ENCODE results near the gene RIMKLA.

Gene RIMKLA

GRCh38 chr1:42348498-42348897, 32.1 kb upstream of the RIMKLA start:
- H3K27me3 ChIP-seq (ENCODE audit: control insufficient read depth, insufficient read depth, low read length): no peaks in the 10 kb centered on the region
- no peak overlapping the region for H3K4me3 ChIP-seq (ENCODE audit: low read length)
- H3K9me3 ChIP-seq (ENCODE audit: control insufficient read depth, low read depth, low read length): no peaks in the 10 kb centered on the region
- no peaks in the 10 kb centered on the region for H3K4me1 ChIP-seq (ENCODE audit: control insufficient read depth, low read depth, low read length)
- H3K36me3 ChIP-seq (ENCODE audit: control insufficient read depth, low read depth, low read length): no peaks in the 10 kb centered on the region
- H3K27ac ChIP-seq (ENCODE audit: low read length): no peak overlapping the region
- no peak overlapping the region for H3K9ac ChIP-seq (ENCODE audit: low read length)

GRCh38 chr1:42350086-42350485, 30.5 kb upstream of the RIMKLA start:
- Histone ChIP-seq H3K9me3 (ENCODE audit: control insufficient read depth, low read depth, low read length) (no peaks in the 10 kb centered on the region), H3K9ac (ENCODE audit: low read length) (no peak overlapping the region), H3K27me3 (ENCODE audit: control insufficient read depth, insufficient read depth, low read length) (no peaks in the 10 kb centered on the region), H3K4me3 (ENCODE audit: low read length) (no peak overlapping the region), H3K4me1 (ENCODE audit: control insufficient read depth, low read depth, low read length) (no peaks in the 10 kb centered on the region), H3K36me3 (ENCODE audit: control insufficient read depth, low read depth, low read length) (no peaks in the 10 kb centered on the region), H3K27ac (ENCODE audit: low read length) (no peak overlapping the region)

- H3K27me3 ChIP-seq (ENCODE audit: control insufficient read depth, insufficient read depth, low read length): no peaks in the 10 kb centered on the region
- H3K27ac ChIP-seq (ENCODE audit: low read length): no peak overlapping the region
- H3K36me3 ChIP-seq (ENCODE audit: control insufficient read depth, low read depth, low read length): no peaks in the 10 kb centered on the region
- no peak overlapping the region for H3K9ac ChIP-seq (ENCODE audit: low read length)
- H3K9me3 ChIP-seq (ENCODE audit: control insufficient read depth, low read depth, low read length): no peaks in the 10 kb centered on the region
- H3K4me1 ChIP-seq (ENCODE audit: control insufficient read depth, low read depth, low read length): no peaks in the 10 kb centered on the region
- no peak overlapping the region for H3K4me3 ChIP-seq (ENCODE audit: low read length)
Measured at GRCh38 chr1:42358791-42359190, 21.8 kb upstream of the RIMKLA start.

- no peak overlapping the region for H3K4me3 ChIP-seq (ENCODE audit: low read length)
- no peaks in the 10 kb centered on the region for H3K36me3 ChIP-seq (ENCODE audit: control insufficient read depth, low read depth, low read length)
- H3K9me3 ChIP-seq (ENCODE audit: control insufficient read depth, low read depth, low read length): no peaks in the 10 kb centered on the region
- no peaks in the 10 kb centered on the region for H3K27me3 ChIP-seq (ENCODE audit: control insufficient read depth, insufficient read depth, low read length)
- H3K27ac ChIP-seq (ENCODE audit: low read length): no peak overlapping the region
- no peaks in the 10 kb centered on the region for H3K4me1 ChIP-seq (ENCODE audit: control insufficient read depth, low read depth, low read length)
- no peak overlapping the region for H3K9ac ChIP-seq (ENCODE audit: low read length)
Measured at GRCh38 chr1:42359466-42359865, 21.1 kb upstream of the RIMKLA start.

GRCh38 chr1:42364089-42364488, 16.5 kb upstream of the RIMKLA start:
- Histone ChIP-seq H3K27ac (ENCODE audit: low read length) (no peak overlapping the region), H3K27me3 (ENCODE audit: control insufficient read depth, insufficient read depth, low read length) (no peaks in the 10 kb centered on the region), H3K9me3 (ENCODE audit: control insufficient read depth, low read depth, low read length) (no peaks in the 10 kb centered on the region), H3K4me1 (ENCODE audit: control insufficient read depth, low read depth, low read length) (no peaks in the 10 kb centered on the region), H3K4me3 (ENCODE audit: low read length) (no peak overlapping the region), H3K36me3 (ENCODE audit: control insufficient read depth, low read depth, low read length) (no peaks in the 10 kb centered on the region), H3K9ac (ENCODE audit: low read length) (no peak overlapping the region)

GRCh38 chr1:42364542-42364941, 16.1 kb upstream of the RIMKLA start:
- no peaks in the 10 kb centered on the region for H3K27me3 ChIP-seq (ENCODE audit: control insufficient read depth, insufficient read depth, low read length)
- no peak overlapping the region for H3K4me3 ChIP-seq (ENCODE audit: low read length)
- H3K27ac ChIP-seq (ENCODE audit: low read length): no peak overlapping the region
- H3K9ac ChIP-seq (ENCODE audit: low read length): no peak overlapping the region
- no peaks in the 10 kb centered on the region for H3K36me3 ChIP-seq (ENCODE audit: control insufficient read depth, low read depth, low read length)
- no peaks in the 10 kb centered on the region for H3K9me3 ChIP-seq (ENCODE audit: control insufficient read depth, low read depth, low read length)
- H3K4me1 ChIP-seq (ENCODE audit: control insufficient read depth, low read depth, low read length): no peaks in the 10 kb centered on the region

- H3K27ac ChIP-seq (ENCODE audit: low read length): no peak overlapping the region
Measured at GRCh38 chr1:42365118-42365517, 15.5 kb upstream of the RIMKLA start.

GRCh38 chr1:42368096-42368795, 12.3 kb upstream of the RIMKLA start:
- Histone ChIP-seq H3K27ac (ENCODE audit: low read length) (no peak overlapping the region), H3K9ac (ENCODE audit: low read length) (no peak overlapping the region), H3K27me3 (ENCODE audit: control insufficient read depth, insufficient read depth, low read length) (no peaks in the 10 kb centered on the region), H3K4me1 (ENCODE audit: control insufficient read depth, low read depth, low read length) (no peaks in the 10 kb centered on the region), H3K4me3 (ENCODE audit: low read length) (no peak overlapping the region), H3K36me3 (ENCODE audit: control insufficient read depth, low read depth, low read length) (no peaks in the 10 kb centered on the region), H3K9me3 (ENCODE audit: control insufficient read depth, low read depth, low read length) (no peaks in the 10 kb centered on the region)

More at GRCh38 chr1:42365118-42365517, 15.5 kb upstream of the RIMKLA start:
- Histone ChIP-seq H3K4me3 (ENCODE audit: low read length) (no peak overlapping the region), H3K27me3 (ENCODE audit: control insufficient read depth, insufficient read depth, low read length) (no peaks in the 10 kb centered on the region), H3K36me3 (ENCODE audit: control insufficient read depth, low read depth, low read length) (no peaks in the 10 kb centered on the region), H3K9me3 (ENCODE audit: control insufficient read depth, low read depth, low read length) (no peaks in the 10 kb centered on the region), H3K4me1 (ENCODE audit: control insufficient read depth, low read depth, low read length) (no peaks in the 10 kb centered on the region), H3K9ac (ENCODE audit: low read length) (no peak overlapping the region)

- H3K27me3 ChIP-seq (ENCODE audit: control insufficient read depth, insufficient read depth, low read length): no peaks in the 10 kb centered on the region
- H3K36me3 ChIP-seq (ENCODE audit: control insufficient read depth, low read depth, low read length): no peaks in the 10 kb centered on the region
- H3K27ac ChIP-seq (ENCODE audit: low read length): no peak overlapping the region
- H3K4me1 ChIP-seq (ENCODE audit: control insufficient read depth, low read depth, low read length): no peaks in the 10 kb centered on the region
- no peaks in the 10 kb centered on the region for H3K9me3 ChIP-seq (ENCODE audit: control insufficient read depth, low read depth, low read length)
- no peak overlapping the region for H3K4me3 ChIP-seq (ENCODE audit: low read length)
- no peak overlapping the region for H3K9ac ChIP-seq (ENCODE audit: low read length)
Measured at GRCh38 chr1:42369471-42369870, 11.1 kb upstream of the RIMKLA start.

GRCh38 chr1:42370876-42371549, 9.6 kb upstream of the RIMKLA start:
- Histone ChIP-seq H3K36me3 (ENCODE audit: control insufficient read depth, low read depth, low read length) (no peaks in the 10 kb centered on the region), H3K27ac (ENCODE audit: low read length) (no peak overlapping the region)

GRCh38 chr1:42372796-42373195, 7.8 kb upstream of the RIMKLA start:
- H3K27ac ChIP-seq (ENCODE audit: low read length): no peak overlapping the region
- H3K9me3 ChIP-seq (ENCODE audit: control insufficient read depth, low read depth, low read length): no peaks in the 10 kb centered on the region
- H3K4me3 ChIP-seq (ENCODE audit: low read length): no peak overlapping the region
- H3K36me3 ChIP-seq (ENCODE audit: control insufficient read depth, low read depth, low read length): no peaks in the 10 kb centered on the region
- H3K27me3 ChIP-seq (ENCODE audit: control insufficient read depth, insufficient read depth, low read length): no peaks in the 10 kb centered on the region
- H3K9ac ChIP-seq (ENCODE audit: low read length): no peak overlapping the region
- no peaks in the 10 kb centered on the region for H3K4me1 ChIP-seq (ENCODE audit: control insufficient read depth, low read depth, low read length)

More at GRCh38 chr1:42370876-42371549, 9.6 kb upstream of the RIMKLA start:
- H3K4me3 ChIP-seq (ENCODE audit: low read length): no peak overlapping the region
- H3K9me3 ChIP-seq (ENCODE audit: control insufficient read depth, low read depth, low read length): no peaks in the 10 kb centered on the region
- no peak overlapping the region for H3K9ac ChIP-seq (ENCODE audit: low read length)
- H3K4me1 ChIP-seq (ENCODE audit: control insufficient read depth, low read depth, low read length): no peaks in the 10 kb centered on the region
- no peaks in the 10 kb centered on the region for H3K27me3 ChIP-seq (ENCODE audit: control insufficient read depth, insufficient read depth, low read length)
